GM12873 (cell line): ENCODE data around the gene CDCA3.

ENCODE experiments used
- TF ChIP-seq, protein P1 (sequence below): IDR thresholded peaks from 2 replicates; pipeline ENCODE4 v1.5.1; 2012; ENCODE audit warnings: low read depth, mild to moderate bottlenecking, moderate library complexity, low read length, control low read depth; ENCODE audit not compliant: insufficient read depth; ENCODE audit errors: missing control alignments

CDCA3 gene

DNA sequence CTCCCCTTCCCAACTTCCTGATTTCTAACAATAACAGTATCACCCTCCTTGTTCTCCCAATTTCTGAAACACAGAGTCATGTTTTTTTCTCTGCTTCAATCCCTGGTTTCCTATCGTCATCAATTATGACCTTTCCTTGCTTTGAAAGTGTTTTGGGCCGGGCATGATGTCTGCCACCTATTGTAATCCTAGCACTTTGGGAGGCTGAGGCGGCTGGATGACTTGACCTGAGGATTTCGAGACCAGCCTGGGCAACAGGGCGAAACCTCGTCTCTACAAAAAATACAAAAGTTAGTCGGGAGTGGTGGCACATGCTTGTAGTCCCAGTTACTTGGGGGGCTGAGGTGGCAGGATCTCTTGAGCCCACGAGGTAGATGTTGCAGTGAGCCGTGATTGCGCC lies 42.0 kb downstream of the CDCA3 start:
- TF ChIP-seq, protein P1, sequence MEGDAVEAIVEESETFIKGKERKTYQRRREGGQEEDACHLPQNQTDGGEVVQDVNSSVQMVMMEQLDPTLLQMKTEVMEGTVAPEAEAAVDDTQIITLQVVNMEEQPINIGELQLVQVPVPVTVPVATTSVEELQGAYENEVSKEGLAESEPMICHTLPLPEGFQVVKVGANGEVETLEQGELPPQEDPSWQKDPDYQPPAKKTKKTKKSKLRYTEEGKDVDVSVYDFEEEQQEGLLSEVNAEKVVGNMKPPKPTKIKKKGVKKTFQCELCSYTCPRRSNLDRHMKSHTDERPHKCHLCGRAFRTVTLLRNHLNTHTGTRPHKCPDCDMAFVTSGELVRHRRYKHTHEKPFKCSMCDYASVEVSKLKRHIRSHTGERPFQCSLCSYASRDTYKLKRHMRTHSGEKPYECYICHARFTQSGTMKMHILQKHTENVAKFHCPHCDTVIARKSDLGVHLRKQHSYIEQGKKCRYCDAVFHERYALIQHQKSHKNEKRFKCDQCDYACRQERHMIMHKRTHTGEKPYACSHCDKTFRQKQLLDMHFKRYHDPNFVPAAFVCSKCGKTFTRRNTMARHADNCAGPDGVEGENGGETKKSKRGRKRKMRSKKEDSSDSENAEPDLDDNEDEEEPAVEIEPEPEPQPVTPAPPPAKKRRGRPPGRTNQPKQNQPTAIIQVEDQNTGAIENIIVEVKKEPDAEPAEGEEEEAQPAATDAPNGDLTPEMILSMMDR, result no peak

DNA sequence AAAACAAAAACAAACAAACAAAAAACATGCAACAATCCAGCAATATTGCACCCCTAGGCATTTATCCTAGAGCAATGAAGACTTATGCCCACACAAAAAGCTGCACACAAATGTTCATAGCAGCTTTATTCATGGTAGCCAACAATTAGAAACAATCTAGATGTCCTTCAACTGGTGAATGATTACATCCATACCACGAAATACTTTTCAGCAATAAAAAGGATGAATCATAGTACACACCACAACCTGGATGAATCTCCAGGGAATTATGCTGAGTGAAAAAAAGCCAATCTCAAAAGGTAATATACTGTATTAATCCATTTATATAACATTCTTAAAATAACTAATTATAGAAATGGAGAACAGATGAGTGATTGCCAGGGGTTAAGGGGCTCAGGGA lies 43.9 kb downstream of the CDCA3 start:
- TF ChIP-seq, protein P1, result no peak

DNA sequence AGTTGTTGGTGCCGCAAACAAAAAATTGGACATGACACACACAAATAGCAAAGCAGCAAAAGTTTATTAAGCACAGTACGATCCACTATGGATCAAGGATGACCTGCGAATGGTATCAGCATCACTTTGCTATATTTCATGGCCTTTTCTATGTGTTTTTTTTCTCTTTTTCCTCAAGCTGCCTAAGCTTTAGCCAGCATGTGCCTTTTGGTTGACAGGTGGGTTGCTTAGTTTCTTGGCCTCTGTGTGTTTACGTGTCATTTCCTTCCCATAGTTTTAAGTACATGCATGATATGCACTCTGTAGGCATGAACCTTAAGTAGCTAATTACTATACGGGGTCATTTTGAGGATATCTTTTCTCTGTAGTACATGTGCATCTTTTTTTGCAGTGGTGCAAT lies 51.9 kb downstream of the CDCA3 start:
- TF ChIP-seq, protein P1, result no peak
